GM12874 (cell line): ENCODE data around the gene METTL23.

Source experiments
- CTCF ChIP-seq: IDR thresholded peaks from 2 replicates; pipeline ENCODE4 v1.5.1; 2011; ENCODE audit warnings: low read depth, mild to moderate bottlenecking, control low read depth, low read length, moderate library complexity; ENCODE audit not compliant: insufficient read depth

Gene METTL23

GRCh38 chr17:76683011-76683755 is 43.5 kb upstream of the METTL23 start:
- peak; percentile 11; the same call in 1 of the 2 replicates for TF ChIP-seq CTCF

GRCh38 chr17:76683921-76684745 is 42.5 kb upstream of the METTL23 start:
- no peak for TF ChIP-seq CTCF

GRCh38 chr17:76684756-76685155 is 41.9 kb upstream of the METTL23 start:
- TF ChIP-seq CTCF: no peak

- no peak for TF ChIP-seq CTCF
These were observed 41.3 kb upstream of the METTL23 start for GRCh38 chr17:76685366-76685765.

- no peak for TF ChIP-seq CTCF
These were observed 40.8 kb upstream of the METTL23 start for GRCh38 chr17:76685846-76686245.

GRCh38 chr17:76686538-76687297 is 39.9 kb upstream of the METTL23 start:
- TF ChIP-seq CTCF: no peak

GRCh38 chr17:76687298-76688164 is 39.1 kb upstream of the METTL23 start:
- no peak for TF ChIP-seq CTCF
